ENCODE data around the gene FAM110A.
"Not testable (repeated sequence)": the region's sequence is repeated elsewhere in the genome, so short reads cannot be mapped to it uniquely, and the experiment has no call there.

FAM110A gene

GRCh38 chr20:824490-824889, 9.0 kb upstream of the FAM110A start:
- DNase-seq = no peak

GRCh38 chr20:824916-825315, 8.6 kb upstream of the FAM110A start:
- DNase-seq = no peak

- DNase-seq = no peak
Measured at GRCh38 chr20:825710-826421, 7.6 kb upstream of the FAM110A start.

GRCh38 chr20:826695-827323, 6.7 kb upstream of the FAM110A start:
- no peak for DNase-seq

GRCh38 chr20:827981-828380, 5.5 kb upstream of the FAM110A start:
- not testable (repeated sequence) for DNase-seq

GRCh38 chr20:828987-829386, 4.5 kb upstream of the FAM110A start:
- peak; percentile 49 for DNase-seq

- DNase-seq = no peak
Measured at GRCh38 chr20:829551-829950, 4.0 kb upstream of the FAM110A start.

- DNase-seq = no peak
Measured at GRCh38 chr20:830011-830521, 3.4 kb upstream of the FAM110A start.

- DNase-seq = no peak
Measured at GRCh38 chr20:831251-831650, 2.3 kb upstream of the FAM110A start.

GRCh38 chr20:831956-832355, 1.6 kb upstream of the FAM110A start:
- DNase-seq = no peak

- DNase-seq = no peak
Measured at GRCh38 chr20:833121-833449, 430 bp upstream of the FAM110A start.

- DNase-seq = no peak
Measured at GRCh38 chr20:834151-834746, 734 bp downstream of the FAM110A start.

GRCh38 chr20:835608-836045, 2.1 kb downstream of the FAM110A start:
- DNase-seq = no peak

GRCh38 chr20:836190-836589, 2.7 kb downstream of the FAM110A start:
- peak; percentile 61 for DNase-seq

GRCh38 chr20:839015-839414, 5.5 kb downstream of the FAM110A start:
- DNase-seq = no peak

- DNase-seq = no peak
Measured at GRCh38 chr20:839626-840025, 6.1 kb downstream of the FAM110A start.

GRCh38 chr20:840503-840857, 7.0 kb downstream of the FAM110A start:
- no peak for DNase-seq

- DNase-seq = no peak
Measured at GRCh38 chr20:840858-841567, 7.5 kb downstream of the FAM110A start.

GRCh38 chr20:841568-842546, 8.3 kb downstream of the FAM110A start:
- no peak for DNase-seq

GRCh38 chr20:842547-842940, 9.0 kb downstream of the FAM110A start:
- DNase-seq = no peak

- DNase-seq = no peak
Measured at GRCh38 chr20:843912-844311, 10.4 kb downstream of the FAM110A start.

GRCh38 chr20:844473-845225, 11.1 kb downstream of the FAM110A start:
- DNase-seq = peak; percentile 92

Data from activated CD4-positive, alpha-beta T cell treated with anti-CD3 and anti-CD28 coated beads, Interleukin-2, amount 50 U/mL, for 16 hours (primary cell).